Testis (tissue), 3 donors: ENCODE measurements around the gene GNLY. TPM values are rescaled to one million over a fixed set of nuclear protein-coding genes. Genes with fewer than 3 reads are reported as not detected.

Experiments used
- DNase-seq: peaks from one replicate; pipeline ENCODE4 v3.0.0-alpha.2; 2019
- H3K27ac ChIP-seq, 2 donors: fragments of 200-600 bp; sonication (generic); one replicate each; pipeline ENCODE4 v1.5.1; 2019
- H3K27me3 ChIP-seq: fragments of 200-600 bp; sonication (generic); one replicate; pipeline ENCODE4 v1.5.1; 2019
- H3K36me3 ChIP-seq: fragments of 200-600 bp; sonication (generic); one replicate; pipeline ENCODE4 v1.5.1; 2017; ENCODE audit warnings: low read depth; ENCODE audit errors: missing control alignments
- H3K4me1 ChIP-seq: fragments of 200-600 bp; sonication (generic); one replicate; pipeline ENCODE4 v1.5.1; 2019
- H3K4me3 ChIP-seq, 2 donors: fragments of 200-600 bp; sonication (generic); one replicate each; pipeline ENCODE4 v1.5.1; 2017 to 2019
- H3K9me3 ChIP-seq: fragments of 200-600 bp; sonication (generic); one replicate; pipeline ENCODE4 v1.5.1; 2017
- POLR2A ChIP-seq: fragments of 450-650 bp; IDR thresholded peaks from one replicate; pipeline ENCODE4 v1.6.1; 2017; ENCODE audit warnings: antibody characterized with exemption, mild to moderate bottlenecking, moderate library complexity
- WGBS, 2 donors: methylation state at CpG; one replicate each; pipeline ENCODE4 v1.1.5; 2018; 5-methylcytosine and 5-hydroxymethylcytosine counted together
- intact Hi-C: fragments of 100-400 bp; cut with DNase I; formaldehyde crosslinking; loops from one replicate; pipeline ENCODE4 v1.15.1; 2023; ENCODE audit warnings: low total_unique reads
- polyA plus RNA-seq: library from polyadenylated mRNA; stranded (reverse); fragments of 350-450 nt; fragmentation: Illumina TruSeq; extraction: RNeasy Lipid Tissue Mini Kit (QIAGEN cat#74804); gene quantifications from one replicate; pipeline ENCODE4 v1.2.3, GENCODE V29; 2014; ENCODE audit warnings: low read depth, low replicate concordance; ENCODE audit not compliant: insufficient read depth
- total RNA-seq, 2 donors: library from RNA; depleted of rRNA; stranded (reverse); fragments of >200 nt; gene quantifications; one replicate each; pipeline ENCODE4 v1.2.3, GENCODE V29; 2016
- TF ChIP-seq, protein P1 (sequence below), 3 experiments: fragments of 450-650 bp in 2 of 3; fragments of 200-600 bp in 1 of 3; sonication (generic) in 1 of 3; IDR thresholded peaks; one replicate each; pipeline ENCODE4 v1.5.1; 2016 to 2019; ENCODE audit warnings: antibody characterized with exemption in 3 of 3, mild to moderate bottlenecking in 2 of 3, moderate library complexity in 1 of 3

Gene GNLY
- total and polyA plus RNA-seq, 3 donors from 2014 or later, result 0.43 to 2.6 (median 2.2) TPM

DNA sequence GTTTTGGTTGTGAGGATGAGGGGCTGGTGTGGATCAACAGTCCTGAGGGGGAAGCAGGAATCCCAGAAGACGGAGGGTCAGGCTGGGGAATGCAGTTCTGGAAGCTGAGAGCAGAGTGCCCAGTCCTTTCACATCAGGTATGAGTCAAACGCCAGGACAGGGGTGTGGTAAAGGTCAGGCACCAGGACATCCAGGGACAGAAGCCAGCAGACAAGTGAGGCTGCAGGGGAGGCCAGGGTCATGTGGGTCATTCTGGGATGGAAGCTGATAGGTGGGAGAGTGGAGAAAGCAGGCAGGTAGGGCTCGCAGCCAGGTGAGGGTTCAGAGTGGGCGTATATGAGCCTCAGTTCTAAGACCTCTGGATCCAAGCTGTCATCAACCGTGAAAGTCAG is 12.8 kb upstream of the GNLY start:
- H3K4me3 ChIP-seq, result no peak overlapping the region
- intact Hi-C loops, result no loop called here
- H3K4me1 ChIP-seq, result peaks cover 5% of the 10 kb centered on the region
- no peaks in the 10 kb centered on the region for H3K9me3 ChIP-seq
- DNase-seq, result peak; percentile 9
- H3K27me3 ChIP-seq, result no peaks in the 10 kb centered on the region
- H3K27ac ChIP-seq, result no peak overlapping the region
- 87 to 90% methylated on average over 5 of the region's 5 CpGs for WGBS, 2 donors
- no peaks in the 10 kb centered on the region for H3K36me3 ChIP-seq
- TF ChIP-seq POLR2A, result no peak
- TF ChIP-seq, protein P1, sequence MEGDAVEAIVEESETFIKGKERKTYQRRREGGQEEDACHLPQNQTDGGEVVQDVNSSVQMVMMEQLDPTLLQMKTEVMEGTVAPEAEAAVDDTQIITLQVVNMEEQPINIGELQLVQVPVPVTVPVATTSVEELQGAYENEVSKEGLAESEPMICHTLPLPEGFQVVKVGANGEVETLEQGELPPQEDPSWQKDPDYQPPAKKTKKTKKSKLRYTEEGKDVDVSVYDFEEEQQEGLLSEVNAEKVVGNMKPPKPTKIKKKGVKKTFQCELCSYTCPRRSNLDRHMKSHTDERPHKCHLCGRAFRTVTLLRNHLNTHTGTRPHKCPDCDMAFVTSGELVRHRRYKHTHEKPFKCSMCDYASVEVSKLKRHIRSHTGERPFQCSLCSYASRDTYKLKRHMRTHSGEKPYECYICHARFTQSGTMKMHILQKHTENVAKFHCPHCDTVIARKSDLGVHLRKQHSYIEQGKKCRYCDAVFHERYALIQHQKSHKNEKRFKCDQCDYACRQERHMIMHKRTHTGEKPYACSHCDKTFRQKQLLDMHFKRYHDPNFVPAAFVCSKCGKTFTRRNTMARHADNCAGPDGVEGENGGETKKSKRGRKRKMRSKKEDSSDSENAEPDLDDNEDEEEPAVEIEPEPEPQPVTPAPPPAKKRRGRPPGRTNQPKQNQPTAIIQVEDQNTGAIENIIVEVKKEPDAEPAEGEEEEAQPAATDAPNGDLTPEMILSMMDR (IDR thresholded peaks at IDR 0.05), result no peak

DNA sequence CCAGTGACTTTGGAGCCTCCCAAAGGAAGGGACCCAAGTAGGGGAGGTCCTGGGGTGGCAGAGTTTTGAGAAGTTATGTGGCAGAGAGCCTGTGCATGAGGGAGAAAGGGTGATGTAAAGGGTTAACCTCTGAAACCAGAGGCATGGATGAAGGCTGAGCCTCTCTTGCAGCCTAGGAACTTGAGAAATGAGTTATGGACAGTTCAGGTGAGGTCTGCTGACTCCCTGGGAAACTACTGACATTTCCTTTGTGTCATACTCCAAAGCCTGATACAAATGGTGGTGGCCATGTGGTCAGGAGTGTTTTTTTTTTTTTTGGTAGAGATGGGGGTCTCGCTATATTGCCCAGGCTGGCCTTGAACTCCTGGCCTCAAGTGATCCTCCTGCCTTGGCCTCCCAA is 12.4 kb upstream of the GNLY start:
- Histone ChIP-seq H3K36me3 (no peaks in the 10 kb centered on the region), H3K27me3 (no peaks in the 10 kb centered on the region), H3K4me3 (no peak overlapping the region), H3K9me3 (no peaks in the 10 kb centered on the region), H3K4me1 (peaks cover 5% of the 10 kb centered on the region), H3K27ac (no peak overlapping the region)
- intact Hi-C loops, result no loop called here
- TF ChIP-seq POLR2A, result no peak
- TF ChIP-seq, protein P1 (IDR thresholded peaks at IDR 0.05), result no peak
- 94 to 100% methylated on average over 1 of the region's 1 CpG for WGBS, 2 donors
- peak; percentile 2 for DNase-seq

DNA sequence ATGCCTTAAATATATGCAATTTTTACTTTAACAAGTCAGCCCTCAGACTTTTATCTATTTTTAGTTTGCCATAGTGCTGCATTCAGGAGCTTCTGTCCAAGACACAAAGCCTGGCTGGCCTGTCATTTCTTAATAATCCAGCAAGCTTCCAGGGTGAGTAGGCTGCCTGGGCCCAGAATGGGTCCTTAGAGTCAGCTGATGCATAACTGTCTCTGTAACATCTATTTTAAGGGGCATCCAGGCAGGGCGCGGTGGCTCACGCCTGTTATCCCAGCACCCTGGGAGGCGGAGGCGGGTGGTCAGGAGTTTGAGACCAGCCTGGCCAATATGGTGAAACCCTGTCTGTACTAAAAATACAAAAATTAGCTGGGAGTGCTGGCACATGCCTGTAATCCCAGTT is 11.8 kb upstream of the GNLY start:
- Histone ChIP-seq H3K36me3 (no peaks in the 10 kb centered on the region), H3K27ac (no peak overlapping the region), H3K4me1 (peaks cover 5% of the 10 kb centered on the region), H3K27me3 (no peaks in the 10 kb centered on the region), H3K9me3 (no peaks in the 10 kb centered on the region), H3K4me3 (no peak overlapping the region)
- WGBS, 2 donors, result 96 to 97% methylated on average over 5 of the region's 5 CpGs
- intact Hi-C loops, result no loop called here
- DNase-seq, result peak; percentile 13
- TF ChIP-seq POLR2A, result no peak
- TF ChIP-seq, protein P1 (IDR thresholded peaks at IDR 0.05), result no peak

DNA sequence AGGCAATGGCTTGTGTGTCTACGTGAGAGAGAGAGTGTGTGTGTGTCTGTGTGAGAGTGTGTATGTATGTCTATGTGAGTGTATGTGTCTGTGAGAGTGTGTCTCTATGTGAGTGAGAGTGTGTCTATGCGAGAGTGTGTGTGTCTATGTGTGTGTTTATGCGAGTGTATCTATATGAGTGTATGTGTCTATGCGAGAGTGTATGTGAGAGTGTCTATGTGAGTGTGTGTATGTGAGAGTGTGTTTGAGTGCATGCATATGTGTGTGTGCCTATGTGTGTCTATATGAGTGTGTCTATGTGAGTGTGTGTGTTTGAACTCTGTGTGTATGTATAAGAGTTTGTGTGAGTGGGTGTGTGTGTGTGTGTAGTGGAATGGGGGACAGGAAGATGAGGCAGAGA is 9.8 kb upstream of the GNLY start:
- Histone ChIP-seq H3K4me3 (no peak overlapping the region), H3K9me3 (no peaks in the 10 kb centered on the region), H3K36me3 (no peaks in the 10 kb centered on the region), H3K27me3 (no peaks in the 10 kb centered on the region), H3K27ac (no peak overlapping the region), H3K4me1 (no peaks in the 10 kb centered on the region)
- intact Hi-C loops, result no loop called here
- TF ChIP-seq POLR2A, result no peak
- TF ChIP-seq, protein P1 (IDR thresholded peaks at IDR 0.05), result no peak
- 89 to 93% methylated on average over 4 of the region's 4 CpGs for WGBS, 2 donors
- no peak for DNase-seq

DNA sequence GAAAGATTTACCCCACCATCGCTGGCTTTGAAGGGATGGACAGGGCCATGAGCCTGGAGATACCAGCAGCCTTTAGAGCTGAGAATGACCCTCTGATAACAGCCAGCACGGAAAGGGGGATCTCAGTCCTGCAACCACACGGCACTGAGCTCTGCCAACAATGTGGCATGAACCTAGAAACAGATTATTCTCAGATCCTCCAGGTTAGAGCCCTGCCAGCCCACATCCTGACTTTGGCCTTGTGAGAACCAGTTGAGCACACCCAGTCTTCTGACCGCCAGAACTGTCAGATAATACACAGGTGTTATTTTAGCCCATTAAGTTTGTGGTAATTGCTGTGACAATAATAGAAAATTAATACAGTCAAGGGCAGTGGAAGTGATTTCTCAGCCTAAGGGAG is 9.4 kb upstream of the GNLY start:
- no peak for DNase-seq
- Histone ChIP-seq H3K4me3 (no peak overlapping the region), H3K27ac (no peak overlapping the region), H3K27me3 (no peaks in the 10 kb centered on the region), H3K9me3 (no peaks in the 10 kb centered on the region), H3K36me3 (no peaks in the 10 kb centered on the region), H3K4me1 (no peaks in the 10 kb centered on the region)
- TF ChIP-seq, protein P1 (IDR thresholded peaks at IDR 0.05), result no peak
- no peak for TF ChIP-seq POLR2A
- WGBS, 2 donors, result 72 to 87% methylated on average over 4 of the region's 4 CpGs
- intact Hi-C loops, result no loop called here
